ENCODE results near the gene METTL17. TPM values are rescaled to one million over a fixed set of nuclear protein-coding genes. Genes with fewer than 3 reads are reported as not detected.

The METTL17 gene
- total and polyA plus RNA-seq, 2 of the 13 experiments (the other 11 are each of a cell fraction or from before 2014, with no cell fraction given): 122 to 199 TPM

GRCh38 chr14:20970983-20971704, 18.6 kb upstream of the METTL17 start (continued):
- TF ChIP-seq, protein P1, sequence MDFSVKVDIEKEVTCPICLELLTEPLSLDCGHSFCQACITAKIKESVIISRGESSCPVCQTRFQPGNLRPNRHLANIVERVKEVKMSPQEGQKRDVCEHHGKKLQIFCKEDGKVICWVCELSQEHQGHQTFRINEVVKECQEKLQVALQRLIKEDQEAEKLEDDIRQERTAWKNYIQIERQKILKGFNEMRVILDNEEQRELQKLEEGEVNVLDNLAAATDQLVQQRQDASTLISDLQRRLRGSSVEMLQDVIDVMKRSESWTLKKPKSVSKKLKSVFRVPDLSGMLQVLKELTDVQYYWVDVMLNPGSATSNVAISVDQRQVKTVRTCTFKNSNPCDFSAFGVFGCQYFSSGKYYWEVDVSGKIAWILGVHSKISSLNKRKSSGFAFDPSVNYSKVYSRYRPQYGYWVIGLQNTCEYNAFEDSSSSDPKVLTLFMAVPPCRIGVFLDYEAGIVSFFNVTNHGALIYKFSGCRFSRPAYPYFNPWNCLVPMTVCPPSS (IDR thresholded peaks at IDR 0.05): no peak
- no peak for TF ChIP-seq SOX13 (IDR thresholded peaks at IDR 0.05)
- TF ChIP-seq SOX13 (CRISPR knock-in tag; conservative IDR thresholded peaks at IDR 0.05 in 1 of 2, IDR thresholded peaks at IDR 0.05 in 1 of 2): peak in 1 of 2 experiments; percentile 30; a peak in 1 of 4 replicates
- peak; percentile 48 for TF ChIP-seq HDAC2 (CRISPR knock-in tag; IDR thresholded peaks at IDR 0.05)
- TF ChIP-seq ZNF343 (CRISPR knock-in tag; IDR thresholded peaks at IDR 0.05): 0 out of 2 replicates have a peak, but pooled peaks have one; percentile 25
- TF ChIP-seq, protein P2, sequence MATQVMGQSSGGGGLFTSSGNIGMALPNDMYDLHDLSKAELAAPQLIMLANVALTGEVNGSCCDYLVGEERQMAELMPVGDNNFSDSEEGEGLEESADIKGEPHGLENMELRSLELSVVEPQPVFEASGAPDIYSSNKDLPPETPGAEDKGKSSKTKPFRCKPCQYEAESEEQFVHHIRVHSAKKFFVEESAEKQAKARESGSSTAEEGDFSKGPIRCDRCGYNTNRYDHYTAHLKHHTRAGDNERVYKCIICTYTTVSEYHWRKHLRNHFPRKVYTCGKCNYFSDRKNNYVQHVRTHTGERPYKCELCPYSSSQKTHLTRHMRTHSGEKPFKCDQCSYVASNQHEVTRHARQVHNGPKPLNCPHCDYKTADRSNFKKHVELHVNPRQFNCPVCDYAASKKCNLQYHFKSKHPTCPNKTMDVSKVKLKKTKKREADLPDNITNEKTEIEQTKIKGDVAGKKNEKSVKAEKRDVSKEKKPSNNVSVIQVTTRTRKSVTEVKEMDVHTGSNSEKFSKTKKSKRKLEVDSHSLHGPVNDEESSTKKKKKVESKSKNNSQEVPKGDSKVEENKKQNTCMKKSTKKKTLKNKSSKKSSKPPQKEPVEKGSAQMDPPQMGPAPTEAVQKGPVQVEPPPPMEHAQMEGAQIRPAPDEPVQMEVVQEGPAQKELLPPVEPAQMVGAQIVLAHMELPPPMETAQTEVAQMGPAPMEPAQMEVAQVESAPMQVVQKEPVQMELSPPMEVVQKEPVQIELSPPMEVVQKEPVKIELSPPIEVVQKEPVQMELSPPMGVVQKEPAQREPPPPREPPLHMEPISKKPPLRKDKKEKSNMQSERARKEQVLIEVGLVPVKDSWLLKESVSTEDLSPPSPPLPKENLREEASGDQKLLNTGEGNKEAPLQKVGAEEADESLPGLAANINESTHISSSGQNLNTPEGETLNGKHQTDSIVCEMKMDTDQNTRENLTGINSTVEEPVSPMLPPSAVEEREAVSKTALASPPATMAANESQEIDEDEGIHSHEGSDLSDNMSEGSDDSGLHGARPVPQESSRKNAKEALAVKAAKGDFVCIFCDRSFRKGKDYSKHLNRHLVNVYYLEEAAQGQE (IDR thresholded peaks at IDR 0.05; ENCODE audit: borderline replicate concordance in 1 of 2, low read depth in 1 of 2, low read length in 2 of 2): no peak
- TF ChIP-seq MAZ (IDR thresholded peaks at IDR 0.05; ENCODE audit: borderline replicate concordance, low read depth, low read length): peak; percentile 59; the same call in 1 of the 2 replicates
- TF ChIP-seq MAZ (CRISPR knock-in tag; IDR thresholded peaks at IDR 0.05; ENCODE audit: low read depth): peak; percentile 73
- no peak for TF ChIP-seq ZNF850 (CRISPR knock-in tag; conservative IDR thresholded peaks at IDR 0.05)
- no peak for TF ChIP-seq NCOA1 (CRISPR knock-in tag; IDR thresholded peaks at IDR 0.05)
- peak; percentile 76; the same call in 1 of the 2 replicates for TF ChIP-seq ZNF235 (CRISPR knock-in tag; IDR thresholded peaks at IDR 0.05; ENCODE audit: borderline replicate concordance)
- TF ChIP-seq NPAS2 (CRISPR knock-in tag; IDR thresholded peaks at IDR 0.05; ENCODE audit: borderline replicate concordance): no peak
- peak; percentile 60; the same call in 1 of the 2 replicates for TF ChIP-seq RELA (CRISPR knock-in tag; IDR thresholded peaks at IDR 0.05)
- TF ChIP-seq TP53 (CRISPR knock-in tag; conservative IDR thresholded peaks at IDR 0.05): peak; percentile 66; the same call in 1 of the 2 replicates
- peak; percentile 47 for TF ChIP-seq HNRNPH1 (optimal IDR thresholded peaks at IDR 0.05; ENCODE audit: low read depth, low read length)
- TF ChIP-seq CTCF (CRISPR knock-in tag; IDR thresholded peaks at IDR 0.05): peak; percentile 97
- TF ChIP-seq, protein P3, sequence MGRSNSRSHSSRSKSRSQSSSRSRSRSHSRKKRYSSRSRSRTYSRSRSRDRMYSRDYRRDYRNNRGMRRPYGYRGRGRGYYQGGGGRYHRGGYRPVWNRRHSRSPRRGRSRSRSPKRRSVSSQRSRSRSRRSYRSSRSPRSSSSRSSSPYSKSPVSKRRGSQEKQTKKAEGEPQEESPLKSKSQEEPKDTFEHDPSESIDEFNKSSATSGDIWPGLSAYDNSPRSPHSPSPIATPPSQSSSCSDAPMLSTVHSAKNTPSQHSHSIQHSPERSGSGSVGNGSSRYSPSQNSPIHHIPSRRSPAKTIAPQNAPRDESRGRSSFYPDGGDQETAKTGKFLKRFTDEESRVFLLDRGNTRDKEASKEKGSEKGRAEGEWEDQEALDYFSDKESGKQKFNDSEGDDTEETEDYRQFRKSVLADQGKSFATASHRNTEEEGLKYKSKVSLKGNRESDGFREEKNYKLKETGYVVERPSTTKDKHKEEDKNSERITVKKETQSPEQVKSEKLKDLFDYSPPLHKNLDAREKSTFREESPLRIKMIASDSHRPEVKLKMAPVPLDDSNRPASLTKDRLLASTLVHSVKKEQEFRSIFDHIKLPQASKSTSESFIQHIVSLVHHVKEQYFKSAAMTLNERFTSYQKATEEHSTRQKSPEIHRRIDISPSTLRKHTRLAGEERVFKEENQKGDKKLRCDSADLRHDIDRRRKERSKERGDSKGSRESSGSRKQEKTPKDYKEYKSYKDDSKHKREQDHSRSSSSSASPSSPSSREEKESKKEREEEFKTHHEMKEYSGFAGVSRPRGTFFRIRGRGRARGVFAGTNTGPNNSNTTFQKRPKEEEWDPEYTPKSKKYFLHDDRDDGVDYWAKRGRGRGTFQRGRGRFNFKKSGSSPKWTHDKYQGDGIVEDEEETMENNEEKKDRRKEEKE (IDR thresholded peaks at IDR 0.05): no peak
- TF ChIP-seq TOPORS (CRISPR knock-in tag; IDR thresholded peaks at IDR 0.05): no peak
- TF ChIP-seq ZNF180 (CRISPR knock-in tag; IDR thresholded peaks at IDR 0.05; ENCODE audit: borderline replicate concordance, low read depth): 0 out of 2 replicates have a peak, but pooled peaks have one; percentile 27

Measured in HepG2 (cell line).